Stomach smooth muscle (tissue), 2 donors: ENCODE measurements around the gene HDAC1.
"Not testable (repeated sequence)": the region's sequence is repeated elsewhere in the genome, so short reads cannot be mapped to it uniquely, and the experiment has no call there.

Experiments
- H3K27ac ChIP-seq: one replicate; pipeline ENCODE4 v1.7.0; 2013; ENCODE audit warnings: mild to moderate bottlenecking, low read length, inconsistent platforms
- H3K27me3 ChIP-seq, 2 donors: one replicate each; pipeline ENCODE4 v1.7.0; 2013; ENCODE audit warnings: low read length in 2 of 2; ENCODE audit not compliant: insufficient read depth in 2 of 2, control insufficient read depth in 1 of 2
- H3K36me3 ChIP-seq, 2 donors: one replicate each; pipeline ENCODE4 v1.7.0; 2013; ENCODE audit warnings: low read length in 2 of 2; ENCODE audit not compliant: control insufficient read depth in 2 of 2, insufficient read depth in 2 of 2
- H3K4me1 ChIP-seq: one replicate; pipeline ENCODE4 v1.7.0; 2013; ENCODE audit warnings: low read length; ENCODE audit not compliant: control insufficient read depth, insufficient read depth
- H3K4me3 ChIP-seq, 2 donors: one replicate each; pipeline ENCODE4 v1.7.0; 2013; ENCODE audit warnings: low read length in 2 of 2
- H3K9ac ChIP-seq, 2 donors: one replicate each; pipeline ENCODE4 v1.7.0; 2013; ENCODE audit warnings: low read length in 2 of 2, mild to moderate bottlenecking in 1 of 2
- H3K9me3 ChIP-seq, 2 donors: one replicate each; pipeline ENCODE4 v1.7.0; 2013; ENCODE audit warnings: low read length in 2 of 2; ENCODE audit not compliant: control insufficient read depth in 2 of 2
- donor health status: healthy.
- donor health status: Pancreatic carcinoma.

HDAC1 gene

GRCh38 chr1:32351399-32352238 is 59.7 kb downstream of the HDAC1 start:
- peak overlapping the region; percentile 76 for H3K27ac ChIP-seq
- H3K27me3 ChIP-seq, result no peaks in the 10 kb centered on the region
- H3K9ac ChIP-seq, result peak overlapping the region; percentile 84 to 86
- H3K9me3 ChIP-seq, result no peaks in the 10 kb centered on the region
- no peaks in the 10 kb centered on the region for H3K36me3 ChIP-seq
- H3K4me3 ChIP-seq, result peak overlapping the region; percentile 72 to 81
- peaks cover 29% of the 10 kb centered on the region for H3K4me1 ChIP-seq

DNA sequence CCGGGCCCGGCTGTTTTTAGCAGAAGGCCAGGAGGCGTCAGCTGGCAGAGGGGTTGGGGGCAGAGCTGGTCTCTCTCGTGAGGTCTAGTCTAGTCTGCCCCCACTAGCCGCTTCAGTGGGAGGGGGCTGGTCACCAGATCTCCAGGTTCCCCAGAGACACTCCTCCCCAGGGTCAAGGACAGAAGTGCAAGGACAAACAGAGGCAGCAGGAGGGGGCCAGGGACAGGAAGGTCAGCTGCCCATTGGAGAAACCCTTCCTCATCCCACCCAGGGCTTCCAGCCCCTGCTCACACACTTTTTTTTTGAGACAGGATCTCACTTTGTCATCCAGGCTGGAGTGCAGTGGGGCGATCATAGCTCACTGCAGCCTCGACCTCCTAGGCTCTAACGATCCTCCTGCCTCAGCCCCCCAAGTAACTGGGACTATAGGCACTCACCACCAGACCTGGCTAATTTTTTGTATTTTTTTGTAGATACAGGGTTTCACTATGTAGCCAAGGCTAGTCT is 60.4 kb downstream of the HDAC1 start:
- no peaks in the 10 kb centered on the region for H3K27me3 ChIP-seq
- H3K27ac ChIP-seq, result peak overlapping the region; percentile 76
- H3K4me3 ChIP-seq, result peak overlapping the region; percentile 72 to 81
- H3K9me3 ChIP-seq, result no peaks in the 10 kb centered on the region
- peak overlapping the region; percentile 84 to 86 for H3K9ac ChIP-seq
- H3K4me1 ChIP-seq, result peaks cover 29% of the 10 kb centered on the region
- no peaks in the 10 kb centered on the region for H3K36me3 ChIP-seq

DNA sequence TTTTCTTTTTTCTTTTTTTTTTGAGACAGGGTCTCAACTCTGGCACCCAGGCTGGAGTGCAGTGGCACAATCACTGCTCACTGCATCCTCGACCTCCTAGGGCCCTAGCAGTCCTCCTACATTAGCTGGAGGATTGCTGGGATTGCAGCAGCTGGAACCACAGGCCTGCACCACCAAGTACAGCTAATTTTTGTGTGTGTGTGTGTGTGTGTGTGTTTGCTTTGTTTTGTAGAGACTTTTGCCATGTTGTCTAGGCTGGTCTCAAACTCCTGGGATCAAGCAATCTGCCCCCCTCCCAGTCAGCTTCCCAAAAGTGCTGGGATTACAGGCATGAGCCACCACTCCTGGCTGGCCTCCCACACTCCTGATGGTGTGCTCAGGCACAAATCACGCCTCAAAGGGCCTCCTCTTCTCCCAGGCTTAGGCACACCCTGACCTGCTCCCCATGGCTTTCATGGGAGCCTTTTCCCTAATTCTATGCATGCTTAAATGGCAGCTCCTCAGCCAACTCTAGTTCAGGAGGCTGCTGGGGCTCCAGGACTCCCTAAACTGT is 61.0 kb downstream of the HDAC1 start:
- no peak overlapping the region for H3K27ac ChIP-seq
- H3K9me3 ChIP-seq, result no peaks in the 10 kb centered on the region
- no peak overlapping the region for H3K4me3 ChIP-seq
- no peaks in the 10 kb centered on the region for H3K27me3 ChIP-seq
- H3K36me3 ChIP-seq, result no peaks in the 10 kb centered on the region
- peak overlapping the region; percentile 42 to 86 for H3K9ac ChIP-seq
- H3K4me1 ChIP-seq, result peaks cover 29% of the 10 kb centered on the region

GRCh38 chr1:32353431-32353830 is 61.5 kb downstream of the HDAC1 start:
- H3K27ac ChIP-seq, result no peak overlapping the region
- no peaks in the 10 kb centered on the region for H3K27me3 ChIP-seq
- H3K9ac ChIP-seq, result no peak overlapping the region
- H3K4me3 ChIP-seq, result no peak overlapping the region
- peaks cover 29% of the 10 kb centered on the region for H3K4me1 ChIP-seq
- H3K9me3 ChIP-seq, result no peaks in the 10 kb centered on the region
- no peaks in the 10 kb centered on the region for H3K36me3 ChIP-seq

DNA sequence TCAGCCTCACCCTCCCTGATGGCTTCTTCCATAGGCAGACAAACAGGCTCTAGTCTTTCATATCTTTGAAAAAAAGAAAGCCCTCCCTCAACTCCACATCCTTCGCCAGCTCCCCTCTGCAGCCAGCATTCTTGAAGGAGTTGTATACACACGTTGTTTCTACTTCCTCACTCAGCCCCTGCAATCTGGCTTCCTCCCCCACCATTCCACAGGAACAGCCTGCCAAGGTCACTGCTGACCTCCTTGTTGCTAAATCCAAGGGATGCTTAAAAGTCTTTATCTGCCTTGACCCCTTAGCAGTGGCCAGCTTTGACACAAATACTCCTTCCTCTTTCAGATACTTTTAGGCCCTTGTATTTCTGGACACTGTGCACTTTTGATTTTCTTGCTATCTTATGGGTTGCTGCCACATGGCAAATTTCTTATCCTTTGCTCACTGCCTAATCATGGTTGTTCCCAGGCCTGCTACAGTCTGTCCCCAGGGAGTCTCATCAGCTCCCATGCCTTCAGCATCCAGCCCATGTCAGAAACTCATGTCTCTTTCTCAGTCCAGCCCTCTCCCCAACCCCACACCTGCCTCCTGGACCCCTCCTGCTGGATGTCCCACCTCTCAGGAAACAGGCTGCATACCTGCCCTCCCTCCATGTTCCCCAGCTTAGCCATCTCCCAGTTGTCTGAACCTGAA is 62.1 kb downstream of the HDAC1 start:
- H3K36me3 ChIP-seq, result no peaks in the 10 kb centered on the region
- H3K4me1 ChIP-seq, result peaks cover 29% of the 10 kb centered on the region
- H3K9ac ChIP-seq, result peak overlapping the region in 1 of 2 donors; percentile 21
- H3K27ac ChIP-seq, result no peak overlapping the region
- H3K27me3 ChIP-seq, result no peaks in the 10 kb centered on the region
- H3K9me3 ChIP-seq, result no peaks in the 10 kb centered on the region
- H3K4me3 ChIP-seq, result no peak overlapping the region

DNA sequence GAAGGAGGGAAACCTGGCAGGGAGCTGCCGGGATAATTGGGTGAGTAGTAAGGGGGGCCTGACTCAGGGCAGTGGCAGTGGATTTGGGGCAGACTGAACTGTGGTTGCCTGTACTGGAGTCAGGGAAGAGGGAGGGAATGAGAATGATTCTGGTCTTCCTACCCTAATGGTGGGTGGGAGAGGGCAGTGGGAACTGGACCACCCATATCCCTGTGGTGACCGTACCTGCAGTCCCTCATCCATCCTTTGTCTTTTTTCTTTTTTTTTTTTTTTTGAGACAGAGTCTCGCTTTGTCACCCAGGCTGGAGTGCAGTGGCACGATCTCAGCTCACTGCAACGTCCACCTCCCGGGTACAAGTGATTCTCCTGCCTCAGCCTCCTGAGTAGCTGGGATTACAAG is 63.9 kb downstream of the HDAC1 start:
- H3K36me3 ChIP-seq, H3K9me3 ChIP-seq, H3K27me3 ChIP-seq, H3K27ac ChIP-seq, H3K4me3 ChIP-seq, H3K9ac ChIP-seq: not testable (repeated sequence)
- H3K4me1 ChIP-seq, result peaks cover 27% of the 10 kb centered on the region

DNA sequence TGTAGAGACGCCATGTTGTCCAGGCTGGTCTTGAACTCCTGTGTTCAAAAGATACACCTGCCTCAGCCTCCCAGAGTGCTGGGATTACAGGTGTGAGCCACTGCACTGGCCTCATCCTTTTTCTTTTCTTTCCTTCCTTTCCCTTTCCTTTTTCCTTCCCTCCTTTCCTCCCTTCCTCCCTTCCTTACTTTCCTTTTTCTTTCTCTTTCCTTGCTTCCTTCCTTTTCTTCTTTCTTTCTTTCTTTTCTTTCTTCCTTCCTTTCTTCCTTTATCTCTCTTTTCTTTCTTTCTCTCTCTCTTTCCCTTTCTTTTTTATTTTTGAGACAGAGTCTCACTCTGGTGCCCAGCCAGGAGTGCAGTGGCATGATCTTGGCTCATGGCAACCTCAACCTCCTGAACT is 64.6 kb downstream of the HDAC1 start:
- Histone ChIP-seq H3K9ac (no peak overlapping the region), H3K4me1 (peaks cover 29% of the 10 kb centered on the region), H3K4me3 (no peak overlapping the region), H3K27ac (no peak overlapping the region), H3K27me3 (no peaks in the 10 kb centered on the region), H3K36me3 (no peaks in the 10 kb centered on the region), H3K9me3 (no peaks in the 10 kb centered on the region)

DNA sequence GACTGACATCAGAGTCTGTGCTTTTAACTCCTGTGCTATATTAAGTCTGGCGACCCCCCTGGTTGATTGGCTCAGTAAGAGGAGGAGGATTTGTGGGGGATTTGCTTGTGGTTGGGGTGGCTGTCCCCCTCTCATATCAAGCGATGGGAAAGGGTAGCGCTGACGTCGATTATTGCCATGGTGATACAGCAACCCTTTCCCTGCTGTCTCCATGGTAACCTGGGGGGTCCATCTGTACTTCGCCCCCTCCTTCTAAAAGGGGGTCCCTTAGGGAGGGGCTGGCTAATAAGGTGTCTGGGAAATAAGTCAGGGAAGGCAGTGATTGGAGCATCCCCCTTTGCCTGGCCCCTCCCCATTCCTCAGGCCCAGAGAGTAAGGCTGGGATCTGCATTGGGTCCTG is 65.7 kb downstream of the HDAC1 start:
- H3K4me1 ChIP-seq, result peaks cover 28% of the 10 kb centered on the region
- no peak overlapping the region for H3K4me3 ChIP-seq
- H3K9me3 ChIP-seq, result no peaks in the 10 kb centered on the region
- H3K36me3 ChIP-seq, result no peaks in the 10 kb centered on the region
- H3K9ac ChIP-seq, result no peak overlapping the region
- no peak overlapping the region for H3K27ac ChIP-seq
- no peaks in the 10 kb centered on the region for H3K27me3 ChIP-seq

DNA sequence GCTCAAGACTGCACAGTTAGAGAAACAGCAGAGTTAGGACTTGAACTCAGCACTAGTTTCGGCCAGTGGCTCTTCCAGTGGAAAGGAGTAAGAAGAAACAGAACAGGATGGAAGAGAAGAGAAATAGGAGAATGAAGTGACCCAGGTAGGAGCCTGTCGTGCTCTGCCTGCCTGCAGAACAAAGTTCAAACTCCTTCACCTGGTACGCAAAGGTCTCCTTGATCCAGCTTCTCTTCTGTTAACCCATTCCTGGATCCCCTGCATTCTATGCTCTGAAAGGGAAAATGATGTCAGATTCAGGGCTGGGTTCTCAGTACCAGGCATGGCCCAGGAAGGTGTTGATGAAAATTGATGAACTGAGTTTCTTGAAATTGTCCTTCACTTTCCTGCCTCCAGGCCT is 66.6 kb downstream of the HDAC1 start:
- no peak overlapping the region for H3K9ac ChIP-seq
- no peak overlapping the region for H3K4me3 ChIP-seq
- no peaks in the 10 kb centered on the region for H3K27me3 ChIP-seq
- H3K9me3 ChIP-seq, result no peaks in the 10 kb centered on the region
- H3K27ac ChIP-seq, result no peak overlapping the region
- H3K36me3 ChIP-seq, result peaks cover 1% of the 10 kb centered on the region in 2 donors
- peaks cover 25% of the 10 kb centered on the region for H3K4me1 ChIP-seq

GRCh38 chr1:32361308-32361673 is 69.4 kb downstream of the HDAC1 start:
- Histone ChIP-seq H3K36me3 (peaks cover 18% of the 10 kb centered on the region in 2 donors), H3K27me3 (no peaks in the 10 kb centered on the region), H3K4me1 (peaks cover 17% of the 10 kb centered on the region), H3K9me3 (no peaks in the 10 kb centered on the region), H3K9ac (no peak overlapping the region), H3K4me3 (no peak overlapping the region), H3K27ac (no peak overlapping the region)
